ENCODE data around the gene DNASE1L1. TPM values are rescaled to one million over a fixed set of nuclear protein-coding genes. Genes with fewer than 3 reads are reported as not detected.

The DNASE1L1 gene
- total and polyA plus RNA-seq, 4 donors, result 9.3 to 22.1 (median 16.7) TPM

GRCh38 chrX:154441984-154442707 is 33.1 kb upstream of the DNASE1L1 start:
- no peak for DNase-seq (ENCODE audit: low spot score)
- peaks cover 0 to 7% (median 2%) of the 10 kb centered on the region in 4 donors for H3K36me3 ChIP-seq (ENCODE audit: control insufficient read depth in 4 of 4, insufficient read depth in 3 of 4, low read depth in 1 of 4, low read length in 3 of 4)
- WGBS, result 89% methylated on average over 21 of the region's 21 CpGs

GRCh38 chrX:154441564-154441963 is 32.5 kb upstream of the DNASE1L1 start:
- Histone ChIP-seq H3K27me3 (ENCODE audit: control insufficient read depth in 4 of 4, insufficient read depth in 4 of 4, low read length in 3 of 4) (no peaks in the 10 kb centered on the region), H3K36me3 (ENCODE audit: control insufficient read depth in 4 of 4, insufficient read depth in 3 of 4, low read depth in 1 of 4, low read length in 3 of 4) (peaks cover 0 to 7% (median 2%) of the 10 kb centered on the region in 4 donors), H3K4me3 (ENCODE audit: low read depth in 1 of 3, low read length in 3 of 3) (no peak overlapping the region), H3K9ac (ENCODE audit: low read depth in 1 of 2, low read length in 2 of 2) (no peak overlapping the region), H3K4me1 (ENCODE audit: control insufficient read depth in 4 of 4, insufficient read depth in 4 of 4, low read length in 3 of 4) (peaks cover 14 to 30% (median 22%) of the 10 kb centered on the region in 4 donors), H3K9me3 (ENCODE audit: control insufficient read depth in 4 of 4, low read length in 3 of 4) (no peaks in the 10 kb centered on the region), H3K27ac (ENCODE audit: low read depth in 1 of 2, low read length in 2 of 2) (no peak overlapping the region)
- no peak for TF ChIP-seq JUND (IDR thresholded peaks at IDR 0.05)
- no peak for TF ChIP-seq REST (IDR thresholded peaks at IDR 0.05)
- no peak for TF ChIP-seq FOXA1 (IDR thresholded peaks at IDR 0.05)
- no peak for TF ChIP-seq RXRA (IDR thresholded peaks at IDR 0.05)
- no peak for DNase-seq (ENCODE audit: low spot score)
- 91% methylated on average over 11 of the region's 11 CpGs for WGBS

More at GRCh38 chrX:154441984-154442707, 33.1 kb upstream of the DNASE1L1 start:
- H3K9ac ChIP-seq (ENCODE audit: low read depth in 1 of 2, low read length in 2 of 2), result no peak overlapping the region
- H3K27me3 ChIP-seq (ENCODE audit: control insufficient read depth in 4 of 4, insufficient read depth in 4 of 4, low read length in 3 of 4), result no peaks in the 10 kb centered on the region
- TF ChIP-seq HNF4G (IDR thresholded peaks at IDR 0.05), result no peak
- TF ChIP-seq FOXA1 (IDR thresholded peaks at IDR 0.05), result no peak
- TF ChIP-seq HNF4A (conservative IDR thresholded peaks at IDR 0.05), result no peak
- no peak for TF ChIP-seq GABPA (IDR thresholded peaks at IDR 0.05 in 1 of 2, conservative IDR thresholded peaks at IDR 0.05 in 1 of 2)
- H3K9me3 ChIP-seq (ENCODE audit: control insufficient read depth in 4 of 4, low read length in 3 of 4), result no peaks in the 10 kb centered on the region
- H3K27ac ChIP-seq (ENCODE audit: low read depth in 1 of 2, low read length in 2 of 2), result no peak overlapping the region
- no peak overlapping the region for H3K4me3 ChIP-seq (ENCODE audit: low read depth in 1 of 3, low read length in 3 of 3)
- H3K4me1 ChIP-seq (ENCODE audit: control insufficient read depth in 4 of 4, insufficient read depth in 4 of 4, low read length in 3 of 4), result peaks cover 14 to 30% (median 22%) of the 10 kb centered on the region in 4 donors

GRCh38 chrX:154440623-154441357 is 31.7 kb upstream of the DNASE1L1 start:
- peaks cover 0 to 7% (median 2%) of the 10 kb centered on the region in 4 donors for H3K36me3 ChIP-seq (ENCODE audit: control insufficient read depth in 4 of 4, insufficient read depth in 3 of 4, low read depth in 1 of 4, low read length in 3 of 4)

More at GRCh38 chrX:154440623-154441357, 31.7 kb upstream of the DNASE1L1 start:
- Histone ChIP-seq H3K4me3 (ENCODE audit: low read depth in 1 of 3, low read length in 3 of 3) (no peak overlapping the region), H3K27ac (ENCODE audit: low read depth in 1 of 2, low read length in 2 of 2) (no peak overlapping the region), H3K4me1 (ENCODE audit: control insufficient read depth in 4 of 4, insufficient read depth in 4 of 4, low read length in 3 of 4) (peaks cover 14 to 30% (median 22%) of the 10 kb centered on the region in 4 donors), H3K9me3 (ENCODE audit: control insufficient read depth in 4 of 4, low read length in 3 of 4) (no peaks in the 10 kb centered on the region), H3K27me3 (ENCODE audit: control insufficient read depth in 4 of 4, insufficient read depth in 4 of 4, low read length in 3 of 4) (no peaks in the 10 kb centered on the region), H3K9ac (ENCODE audit: low read depth in 1 of 2, low read length in 2 of 2) (no peak overlapping the region)
- WGBS, result 92% methylated on average over 17 of the region's 17 CpGs
- TF ChIP-seq RXRA (IDR thresholded peaks at IDR 0.05), result no peak
- no peak for TF ChIP-seq HNF4G (IDR thresholded peaks at IDR 0.05)
- no peak for DNase-seq (ENCODE audit: low spot score)
